HEK293 (cell line): ENCODE results near the gene LASP1NB.
A peak's percentile ranks its signal among the peaks of the same experiment; 100 is the strongest.

ENCODE experiments used
- CTCF ChIA-PET: fragments of 350-600 bp; formaldehyde crosslinking; extraction: SDS; loops from one replicate; lab custom pipeline; 2021; ENCODE audit warnings: antibody characterized with exemption; lab: Yijun Ruan, JAX
- POLR2A ChIA-PET: fragments of 300-600 bp; formaldehyde crosslinking; extraction: SDS; loops from one replicate; lab custom pipeline; 2020; ENCODE audit warnings: antibody characterized with exemption, inconsistent platforms; lab: Yijun Ruan, JAX
- H3K27ac ChIP-seq: fragments of 200-500 bp; sonication (Bioruptor generic); 2 replicates; pipeline ENCODE4 v1.5.1; 2014; ENCODE audit warnings: low read depth, low read length, control low read depth, inconsistent platforms; ENCODE audit errors: extremely low read depth
- H3K36me3 ChIP-seq, 2 experiments: fragments of 200-500 bp in 1 of 2; sonication (Bioruptor generic) in 1 of 2; 1 replicate in 1 of 2; 2 replicates in 1 of 2; pipeline ENCODE4 v1.5.1; 2014 to 2017; ENCODE audit warnings: inconsistent platforms in 2 of 2, low read length in 2 of 2; ENCODE audit not compliant: control insufficient read depth in 2 of 2, insufficient read depth in 1 of 2
- H3K4me1 ChIP-seq: fragments of 200-500 bp; sonication (Bioruptor generic); 2 replicates; pipeline ENCODE4 v1.5.1; 2014; ENCODE audit warnings: mild to moderate bottlenecking, low read length, inconsistent platforms; ENCODE audit not compliant: control insufficient read depth, insufficient read depth
- H3K4me3 ChIP-seq: 2 replicates; pipeline ENCODE4 v1.5.1; 2011; ENCODE audit warnings: low read depth, mild to moderate bottlenecking, control low read depth, low read length, moderate library complexity
- H3K9me3 ChIP-seq: fragments of 200-500 bp; sonication (Bioruptor generic); 2 replicates; pipeline ENCODE4 v1.5.1; 2014; ENCODE audit warnings: low read depth, low read length, inconsistent platforms; ENCODE audit not compliant: control insufficient read depth, insufficient read depth
- HOXD13 ChIP-seq: sonication (generic); formaldehyde crosslinking; IDR thresholded peaks from 2 replicates; pipeline ENCODE4 v1.8.0; 2022; ENCODE audit warnings: missing genetic modification reagents, borderline replicate concordance
- KLF1 ChIP-seq: fragments of 450-650 bp; formaldehyde crosslinking; IDR thresholded peaks from 2 replicates; pipeline ENCODE4 v1.5.1; 2016; ENCODE audit warnings: missing biosample characterization, missing genetic modification characterization
- PRDM1 ChIP-seq: fragments of 450-650 bp; formaldehyde crosslinking; IDR thresholded peaks from 2 replicates; pipeline ENCODE4; 2016; ENCODE audit warnings: missing biosample characterization, missing genetic modification characterization
- PRDM6 ChIP-seq: fragments of 450-650 bp; formaldehyde crosslinking; IDR thresholded peaks from 2 replicates; pipeline ENCODE4 v1.5.1; 2017; ENCODE audit warnings: missing biosample characterization, missing genetic modification characterization
- SCRT2 ChIP-seq: fragments of 450-650 bp; formaldehyde crosslinking; IDR thresholded peaks from 2 replicates; pipeline ENCODE4 v1.5.1; 2016; ENCODE audit warnings: missing biosample characterization, missing genetic modification characterization
- ZBTB7A ChIP-seq: fragments of 450-650 bp; formaldehyde crosslinking; IDR thresholded peaks from 2 replicates; pipeline ENCODE4 v1.5.1; 2016; ENCODE audit warnings: low read depth, missing biosample characterization, missing genetic modification characterization
- ZFHX2 ChIP-seq: fragments of 450-650 bp; formaldehyde crosslinking; conservative IDR thresholded peaks from 2 replicates; pipeline ENCODE4 v1.5.1; 2016; ENCODE audit warnings: missing biosample characterization, missing genetic modification characterization
- ZNF114 ChIP-seq: fragments of 450-650 bp; formaldehyde crosslinking; IDR thresholded peaks from 2 replicates; pipeline ENCODE4 v1.5.0; 2017; ENCODE audit warnings: missing biosample characterization, missing genetic modification characterization
- ZNF155 ChIP-seq: fragments of 450-650 bp; formaldehyde crosslinking; IDR thresholded peaks from 2 replicates; pipeline ENCODE4 v1.5.1; 2016; ENCODE audit warnings: missing biosample characterization, missing genetic modification characterization
- ZNF18 ChIP-seq: fragments of 450-650 bp; formaldehyde crosslinking; IDR thresholded peaks from 2 replicates; pipeline ENCODE4 v1.5.1; 2016; ENCODE audit warnings: missing biosample characterization, missing genetic modification characterization
- ZNF341 ChIP-seq: fragments of 450-650 bp; formaldehyde crosslinking; IDR thresholded peaks from 2 replicates; pipeline ENCODE4; 2016; ENCODE audit warnings: low read depth, missing biosample characterization, missing genetic modification characterization
- ZNF426 ChIP-seq: fragments of 450-650 bp; formaldehyde crosslinking; IDR thresholded peaks from 2 replicates; pipeline ENCODE4 v1.5.1; 2017; ENCODE audit warnings: missing biosample characterization, missing genetic modification characterization, mild to moderate bottlenecking, inconsistent platforms, moderate library complexity
- ZNF510 ChIP-seq: fragments of 450-650 bp; formaldehyde crosslinking; IDR thresholded peaks from 2 replicates; pipeline ENCODE4 v1.5.1; 2018; ENCODE audit warnings: mild to moderate bottlenecking, missing genetic modification characterization, missing biosample characterization; ENCODE audit not compliant: insufficient replicate concordance
- ZNF561 ChIP-seq: fragments of 450-650 bp; IDR thresholded peaks from 2 replicates; pipeline ENCODE4 v1.5.1; 2018; ENCODE audit warnings: missing biosample characterization, missing genetic modification characterization, borderline replicate concordance
- ZNF624 ChIP-seq: fragments of 450-650 bp; formaldehyde crosslinking; IDR thresholded peaks from 2 replicates; pipeline ENCODE4 v1.5.1; 2017; ENCODE audit warnings: missing biosample characterization, missing genetic modification characterization
- ZNF76 ChIP-seq: fragments of 450-650 bp; formaldehyde crosslinking; IDR thresholded peaks from 2 replicates; pipeline ENCODE4; 2016; ENCODE audit warnings: low read depth, missing biosample characterization, missing genetic modification characterization, borderline replicate concordance
- ZNF777 ChIP-seq: fragments of 450-650 bp; formaldehyde crosslinking; IDR thresholded peaks from 2 replicates; pipeline ENCODE4 v1.5.1; 2017; ENCODE audit warnings: missing biosample characterization, missing genetic modification characterization, borderline replicate concordance
- ZNF843 ChIP-seq: fragments of 450-650 bp; formaldehyde crosslinking; IDR thresholded peaks from 2 replicates; pipeline ENCODE4 v1.5.1; 2016; ENCODE audit warnings: missing biosample characterization, missing genetic modification characterization
- ZSCAN16 ChIP-seq: fragments of 450-650 bp; formaldehyde crosslinking; IDR thresholded peaks from 2 replicates; pipeline ENCODE4 v1.5.1; 2016; ENCODE audit warnings: missing biosample characterization, missing genetic modification characterization
- TF ChIP-seq, protein P1 (sequence below): fragments of 450-650 bp; formaldehyde crosslinking; IDR thresholded peaks from 2 replicates; pipeline ENCODE4 v1.5.1; 2016; ENCODE audit warnings: missing biosample characterization, missing genetic modification characterization
- TF ChIP-seq, protein P2 (sequence below): fragments of 450-650 bp; formaldehyde crosslinking; IDR thresholded peaks from 2 replicates; pipeline ENCODE4 v1.5.1; 2016; ENCODE audit warnings: missing biosample characterization, missing genetic modification characterization
- TF ChIP-seq, protein P3 (sequence below): fragments of 450-650 bp; formaldehyde crosslinking; IDR thresholded peaks from 2 replicates; pipeline ENCODE4 v1.5.1; 2016; ENCODE audit warnings: missing biosample characterization, missing genetic modification characterization

Gene LASP1NB

DNA sequence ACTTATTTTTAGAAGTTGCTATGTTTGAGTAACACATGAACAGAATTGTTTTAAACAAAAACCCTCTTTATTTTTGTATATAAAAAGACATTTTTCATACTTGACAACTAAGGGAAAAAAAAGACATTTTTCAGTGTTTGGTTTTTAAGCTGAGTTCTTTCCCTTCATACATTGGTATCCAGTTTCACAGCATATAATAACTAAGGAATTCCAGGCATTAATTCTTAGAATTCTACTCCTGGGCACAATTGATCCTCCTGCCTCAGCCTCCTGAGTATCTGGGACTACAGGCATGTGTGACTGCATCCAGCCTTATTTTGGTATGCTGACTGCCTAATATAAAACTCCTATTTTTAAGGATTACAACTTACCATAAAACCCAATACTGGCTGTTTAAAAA is 33.3 kb downstream of the LASP1NB start:
- ChIA-PET CTCF (interaction anchor here (0.6 to 2.0 kb wide), 5 partner anchors 11 to 195 kb away, joined by 3 to 14 read pairs (median 4); no protein-coding TSS in a partner anchor), POLR2A (interaction anchor here (0.7 to 1.4 kb wide), 3 partner anchors 35 to 261 kb away, joined by 3 to 5 read pairs (median 4); partner anchors contain the start of gene RPL23)
- Histone ChIP-seq H3K9me3 (no peaks in the 10 kb centered on the region), H3K4me3 (no peak overlapping the region), H3K4me1 (no peaks in the 10 kb centered on the region), H3K36me3 (no peaks in the 10 kb centered on the region), H3K27ac (no peak overlapping the region)
- 0 out of 2 replicates have a peak, but pooled peaks have one; percentile 7 for TF ChIP-seq PRDM6 (tag by site-specific recombination)
- TF ChIP-seq ZNF624 (tag by site-specific recombination), result no peak
- TF ChIP-seq, protein P1, sequence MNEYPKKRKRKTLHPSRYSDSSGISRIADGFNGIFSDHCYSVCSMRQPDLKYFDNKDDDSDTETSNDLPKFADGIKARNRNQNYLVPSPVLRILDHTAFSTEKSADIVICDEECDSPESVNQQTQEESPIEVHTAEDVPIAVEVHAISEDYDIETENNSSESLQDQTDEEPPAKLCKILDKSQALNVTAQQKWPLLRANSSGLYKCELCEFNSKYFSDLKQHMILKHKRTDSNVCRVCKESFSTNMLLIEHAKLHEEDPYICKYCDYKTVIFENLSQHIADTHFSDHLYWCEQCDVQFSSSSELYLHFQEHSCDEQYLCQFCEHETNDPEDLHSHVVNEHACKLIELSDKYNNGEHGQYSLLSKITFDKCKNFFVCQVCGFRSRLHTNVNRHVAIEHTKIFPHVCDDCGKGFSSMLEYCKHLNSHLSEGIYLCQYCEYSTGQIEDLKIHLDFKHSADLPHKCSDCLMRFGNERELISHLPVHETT (tag by site-specific recombination), result no peak

GRCh38 chr17:38959508-38959907 is 34.1 kb downstream of the LASP1NB start:
- TF ChIP-seq, protein P2, sequence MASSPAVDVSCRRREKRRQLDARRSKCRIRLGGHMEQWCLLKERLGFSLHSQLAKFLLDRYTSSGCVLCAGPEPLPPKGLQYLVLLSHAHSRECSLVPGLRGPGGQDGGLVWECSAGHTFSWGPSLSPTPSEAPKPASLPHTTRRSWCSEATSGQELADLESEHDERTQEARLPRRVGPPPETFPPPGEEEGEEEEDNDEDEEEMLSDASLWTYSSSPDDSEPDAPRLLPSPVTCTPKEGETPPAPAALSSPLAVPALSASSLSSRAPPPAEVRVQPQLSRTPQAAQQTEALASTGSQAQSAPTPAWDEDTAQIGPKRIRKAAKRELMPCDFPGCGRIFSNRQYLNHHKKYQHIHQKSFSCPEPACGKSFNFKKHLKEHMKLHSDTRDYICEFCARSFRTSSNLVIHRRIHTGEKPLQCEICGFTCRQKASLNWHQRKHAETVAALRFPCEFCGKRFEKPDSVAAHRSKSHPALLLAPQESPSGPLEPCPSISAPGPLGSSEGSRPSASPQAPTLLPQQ (tag by site-specific recombination), result no peak
- no peak for TF ChIP-seq ZNF843 (tag by site-specific recombination)
- no peaks in the 10 kb centered on the region for H3K9me3 ChIP-seq
- H3K36me3 ChIP-seq, result no peaks in the 10 kb centered on the region
- POLR2A ChIA-PET, result interaction anchor here (0.7 kb wide), 1 partner anchor 262 kb away, joined by 5 read pairs; no protein-coding TSS in a partner anchor
- no peak overlapping the region for H3K4me3 ChIP-seq
- H3K27ac ChIP-seq, result no peak overlapping the region
- CTCF ChIA-PET, result interaction anchor here (0.7 to 2.0 kb wide), 3 partner anchors 24 to 255 kb away, joined by 3 to 14 read pairs (median 5); no protein-coding TSS in a partner anchor
- no peaks in the 10 kb centered on the region for H3K4me1 ChIP-seq

DNA sequence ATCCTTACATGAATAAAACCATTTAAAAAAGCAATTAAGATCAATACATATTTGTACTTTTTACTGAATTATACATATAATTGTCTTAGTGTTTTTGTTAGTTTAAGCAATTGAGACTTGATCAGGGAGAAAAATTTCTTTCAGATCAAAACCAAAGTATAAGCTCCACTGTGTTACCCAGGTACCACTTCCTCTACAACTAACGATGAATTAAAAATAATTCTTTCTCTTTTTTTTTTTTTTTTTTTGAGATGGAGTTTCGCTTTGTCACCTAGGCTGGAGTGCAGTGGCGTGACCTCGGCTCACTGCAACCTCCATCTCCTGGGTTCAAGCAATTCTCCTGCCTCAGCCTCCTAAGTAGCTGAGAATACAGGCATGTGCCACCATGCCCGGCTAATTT is 35.0 kb downstream of the LASP1NB start:
- ChIA-PET CTCF (interaction anchor here (0.5 to 1.1 kb wide), 3 partner anchors 9 to 204 kb away, joined by 3 to 5 read pairs (median 4); no protein-coding TSS in a partner anchor), POLR2A (no interaction called here)

DNA sequence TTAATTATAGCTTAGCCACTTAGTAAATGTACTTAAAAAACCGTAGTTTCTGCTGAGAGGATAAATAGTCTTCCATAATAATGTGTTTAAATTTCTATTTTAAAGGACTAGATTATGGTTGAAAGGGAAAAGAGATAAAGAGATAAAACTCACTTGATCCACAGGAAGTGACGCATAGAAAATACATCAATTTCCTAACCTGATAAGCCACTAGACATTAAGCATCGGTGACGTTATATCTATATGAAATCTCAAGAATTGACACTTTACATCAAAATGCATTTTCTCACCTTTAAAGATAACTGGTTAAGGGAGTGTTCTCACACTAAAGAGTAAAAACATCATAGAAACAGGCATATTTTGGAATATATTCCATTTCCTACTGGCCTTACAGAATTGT is 36.0 kb downstream of the LASP1NB start:
- POLR2A ChIA-PET, result no interaction called here
- H3K4me1 ChIP-seq, result no peaks in the 10 kb centered on the region
- no peaks in the 10 kb centered on the region for H3K36me3 ChIP-seq
- H3K27ac ChIP-seq, result no peak overlapping the region
- no peak overlapping the region for H3K4me3 ChIP-seq
- no peaks in the 10 kb centered on the region for H3K9me3 ChIP-seq
- CTCF ChIA-PET, result no interaction called here
- TF ChIP-seq ZNF76 (tag by site-specific recombination), result no peak
- TF ChIP-seq ZNF114 (tag by site-specific recombination), result no peak
- no peak for TF ChIP-seq PRDM1 (tag by site-specific recombination)
- TF ChIP-seq SCRT2 (tag by site-specific recombination), result 0 out of 2 replicates have a peak, but pooled peaks have one; percentile 21
- TF ChIP-seq ZNF155 (tag by site-specific recombination), result no peak
- no peak for TF ChIP-seq ZBTB7A (tag by site-specific recombination)
- TF ChIP-seq, protein P3, sequence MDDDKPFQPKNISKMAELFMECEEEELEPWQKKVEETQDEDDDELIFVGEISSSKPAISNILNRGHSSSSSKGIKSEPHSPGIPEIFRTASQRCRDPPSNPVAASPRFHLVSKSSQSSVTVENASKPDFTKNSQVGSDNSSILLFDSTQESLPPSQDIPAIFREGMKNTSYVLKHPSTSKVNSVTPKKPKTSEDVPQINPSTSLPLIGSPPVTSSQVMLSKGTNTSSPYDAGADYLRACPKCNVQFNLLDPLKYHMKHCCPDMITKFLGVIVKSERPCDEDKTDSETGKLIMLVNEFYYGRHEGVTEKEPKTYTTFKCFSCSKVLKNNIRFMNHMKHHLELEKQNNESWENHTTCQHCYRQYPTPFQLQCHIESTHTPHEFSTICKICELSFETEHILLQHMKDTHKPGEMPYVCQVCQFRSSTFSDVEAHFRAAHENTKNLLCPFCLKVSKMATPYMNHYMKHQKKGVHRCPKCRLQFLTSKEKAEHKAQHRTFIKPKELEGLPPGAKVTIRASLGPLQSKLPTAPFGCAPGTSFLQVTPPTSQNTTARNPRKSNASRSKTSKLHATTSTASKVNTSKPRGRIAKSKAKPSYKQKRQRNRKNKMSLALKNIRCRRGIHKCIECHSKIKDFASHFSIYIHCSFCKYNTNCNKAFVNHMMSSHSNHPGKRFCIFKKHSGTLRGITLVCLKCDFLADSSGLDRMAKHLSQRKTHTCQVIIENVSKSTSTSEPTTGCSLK, result no peak
- TF ChIP-seq ZFHX2 (tag by site-specific recombination), result no peak
- no peak for TF ChIP-seq ZNF341 (tag by site-specific recombination)

More for the DNA sequence above, 35.0 kb downstream of the LASP1NB start:
- no peak for TF ChIP-seq ZNF777 (tag by site-specific recombination)
- TF ChIP-seq ZNF18 (tag by site-specific recombination), result no peak
- no peak for TF ChIP-seq KLF1
- TF ChIP-seq ZSCAN16, result no peak
- no peak for TF ChIP-seq ZNF510 (tag by site-specific recombination)
- TF ChIP-seq ZNF426, result no peak
- no peak for TF ChIP-seq HOXD13 (CRISPR knock-in tag)
- no peak for TF ChIP-seq ZNF561 (tag by site-specific recombination)
- Histone ChIP-seq H3K9me3 (no peaks in the 10 kb centered on the region), H3K4me3 (no peak overlapping the region), H3K4me1 (no peaks in the 10 kb centered on the region), H3K27ac (no peak overlapping the region), H3K36me3 (no peaks in the 10 kb centered on the region)
